ENCODE measurements around the gene LRP8.

DNA sequence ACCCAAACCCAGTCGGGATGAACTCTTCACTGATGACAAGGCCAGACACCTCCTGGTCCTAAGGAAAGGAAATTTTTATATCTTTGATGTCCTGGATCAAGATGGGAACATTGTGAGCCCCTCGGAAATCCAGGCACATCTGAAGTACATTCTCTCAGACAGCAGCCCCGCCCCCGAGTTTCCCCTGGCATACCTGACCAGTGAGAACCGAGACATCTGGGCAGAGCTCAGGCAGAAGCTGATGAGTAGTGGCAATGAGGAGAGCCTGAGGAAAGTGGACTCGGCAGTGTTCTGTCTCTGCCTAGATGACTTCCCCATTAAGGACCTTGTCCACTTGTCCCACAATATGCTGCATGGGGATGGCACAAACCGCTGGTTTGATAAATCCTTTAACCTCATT lies 117.5 kb downstream of the LRP8 start:
- TF ChIP-seq, protein P1, sequence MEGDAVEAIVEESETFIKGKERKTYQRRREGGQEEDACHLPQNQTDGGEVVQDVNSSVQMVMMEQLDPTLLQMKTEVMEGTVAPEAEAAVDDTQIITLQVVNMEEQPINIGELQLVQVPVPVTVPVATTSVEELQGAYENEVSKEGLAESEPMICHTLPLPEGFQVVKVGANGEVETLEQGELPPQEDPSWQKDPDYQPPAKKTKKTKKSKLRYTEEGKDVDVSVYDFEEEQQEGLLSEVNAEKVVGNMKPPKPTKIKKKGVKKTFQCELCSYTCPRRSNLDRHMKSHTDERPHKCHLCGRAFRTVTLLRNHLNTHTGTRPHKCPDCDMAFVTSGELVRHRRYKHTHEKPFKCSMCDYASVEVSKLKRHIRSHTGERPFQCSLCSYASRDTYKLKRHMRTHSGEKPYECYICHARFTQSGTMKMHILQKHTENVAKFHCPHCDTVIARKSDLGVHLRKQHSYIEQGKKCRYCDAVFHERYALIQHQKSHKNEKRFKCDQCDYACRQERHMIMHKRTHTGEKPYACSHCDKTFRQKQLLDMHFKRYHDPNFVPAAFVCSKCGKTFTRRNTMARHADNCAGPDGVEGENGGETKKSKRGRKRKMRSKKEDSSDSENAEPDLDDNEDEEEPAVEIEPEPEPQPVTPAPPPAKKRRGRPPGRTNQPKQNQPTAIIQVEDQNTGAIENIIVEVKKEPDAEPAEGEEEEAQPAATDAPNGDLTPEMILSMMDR (IDR thresholded peaks at IDR 0.05; ENCODE audit: low read depth, low read length), result no peak
- TF ChIP-seq POLR2A (IDR thresholded peaks at IDR 0.05; ENCODE audit: extremely low read depth, insufficient read length), result no peak
- TF ChIP-seq MYC (IDR thresholded peaks at IDR 0.05; ENCODE audit: low read depth, low read length), result no peak
